CD1c-positive myeloid dendritic cell (primary cell): ENCODE results near the gene ZBTB7C.

Experiments
- DNase-seq: peaks from one replicate; pipeline ENCODE4 v3.0.0-alpha.2; 2016; ENCODE audit errors: extremely low spot score

The ZBTB7C gene

GRCh38 chr18:48164701-48165100, 244.5 kb downstream of the ZBTB7C start:
- no peak for DNase-seq

GRCh38 chr18:48164116-48164515, 245.1 kb downstream of the ZBTB7C start:
- no peak for DNase-seq

GRCh38 chr18:48163738-48164115, 245.5 kb downstream of the ZBTB7C start:
- DNase-seq: no peak

GRCh38 chr18:48162956-48163737, 246.0 kb downstream of the ZBTB7C start:
- DNase-seq: no peak

GRCh38 chr18:48161911-48162698, 247.1 kb downstream of the ZBTB7C start:
- no peak for DNase-seq

GRCh38 chr18:48161191-48161910, 247.8 kb downstream of the ZBTB7C start:
- DNase-seq: peak; percentile 82

DNA sequence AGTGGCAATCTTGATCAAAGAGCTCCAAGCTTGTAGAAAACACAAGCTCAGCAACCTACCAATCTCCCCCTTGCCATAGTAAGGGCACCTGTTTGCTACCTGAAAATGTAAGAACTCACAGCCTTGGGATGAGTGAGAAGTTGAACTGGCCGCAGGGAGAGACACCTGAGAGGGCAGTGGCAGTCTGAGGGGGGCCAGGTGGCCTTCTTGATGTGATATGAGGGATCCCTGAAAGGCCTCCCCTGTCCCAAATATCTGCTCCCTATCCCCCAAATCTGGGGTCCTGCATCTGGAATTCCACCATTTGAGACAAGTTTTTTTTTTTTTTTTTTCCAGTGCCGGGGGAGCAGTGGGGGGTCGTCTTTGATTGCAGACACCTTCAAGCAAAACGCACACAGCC, 248.6 kb downstream of the ZBTB7C start:
- no peak for DNase-seq

GRCh38 chr18:48159816-48160215, 249.4 kb downstream of the ZBTB7C start:
- no peak for DNase-seq

DNA sequence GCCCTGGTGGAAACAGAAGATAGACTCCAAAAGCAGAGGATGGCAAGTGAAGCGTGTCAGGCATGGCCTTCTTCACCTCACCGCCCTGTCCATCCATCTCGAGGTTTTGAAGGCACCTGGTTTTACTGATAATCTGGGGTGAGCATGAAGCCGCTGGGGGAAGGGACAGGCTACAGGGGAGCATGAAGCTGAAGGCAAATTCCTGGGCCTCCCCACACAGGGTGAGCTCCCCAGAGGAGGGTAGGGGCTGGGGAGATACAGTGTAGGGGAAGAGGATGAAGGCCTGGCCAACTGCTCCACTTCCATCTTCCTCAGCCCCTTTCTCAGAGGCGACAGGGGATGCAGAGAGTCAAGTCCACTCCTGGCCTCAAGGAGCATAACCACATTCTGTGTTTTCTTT, 250.5 kb downstream of the ZBTB7C start:
- DNase-seq: no peak

- no peak for DNase-seq
These were observed 251.2 kb downstream of the ZBTB7C start for GRCh38 chr18:48157956-48158355.

DNA sequence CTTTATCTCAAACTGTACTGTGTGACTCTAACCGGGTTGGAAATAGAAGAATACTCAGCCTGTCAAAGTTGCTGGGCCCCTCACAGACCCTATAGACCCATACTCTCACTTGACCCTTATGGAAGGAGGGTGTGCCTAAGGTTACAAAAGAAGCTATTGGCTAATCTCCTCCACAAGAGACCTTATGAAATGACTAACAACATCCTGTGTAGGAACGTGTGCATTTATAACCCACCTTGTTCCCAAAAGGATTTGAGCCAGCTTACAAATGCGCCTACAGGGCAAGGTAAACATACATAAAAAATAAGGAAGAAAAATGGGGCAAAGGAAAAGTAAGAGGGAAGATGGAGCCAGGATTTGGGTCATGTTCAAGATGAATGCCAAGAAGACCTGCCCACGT, 253.3 kb downstream of the ZBTB7C start:
- no peak for DNase-seq

DNA sequence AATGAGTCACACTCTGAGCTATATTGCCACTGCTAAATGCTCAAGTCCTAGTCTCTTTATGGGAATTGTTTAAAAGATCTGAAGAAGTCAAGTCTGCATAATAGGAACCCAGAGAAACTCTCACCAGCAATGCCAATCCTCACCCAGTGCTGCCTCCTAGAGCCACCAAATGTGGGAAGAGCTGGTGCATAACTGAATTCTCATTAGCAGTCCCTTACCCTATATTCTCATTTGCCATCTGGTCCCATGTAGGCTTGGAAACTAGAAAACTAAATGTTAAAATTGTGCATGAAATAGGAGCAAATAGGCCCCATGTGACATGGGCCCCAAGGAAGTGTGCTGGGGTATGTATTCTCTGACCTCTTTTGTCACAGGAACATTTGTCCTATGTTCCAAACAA, 254.4 kb downstream of the ZBTB7C start:
- no peak for DNase-seq

DNA sequence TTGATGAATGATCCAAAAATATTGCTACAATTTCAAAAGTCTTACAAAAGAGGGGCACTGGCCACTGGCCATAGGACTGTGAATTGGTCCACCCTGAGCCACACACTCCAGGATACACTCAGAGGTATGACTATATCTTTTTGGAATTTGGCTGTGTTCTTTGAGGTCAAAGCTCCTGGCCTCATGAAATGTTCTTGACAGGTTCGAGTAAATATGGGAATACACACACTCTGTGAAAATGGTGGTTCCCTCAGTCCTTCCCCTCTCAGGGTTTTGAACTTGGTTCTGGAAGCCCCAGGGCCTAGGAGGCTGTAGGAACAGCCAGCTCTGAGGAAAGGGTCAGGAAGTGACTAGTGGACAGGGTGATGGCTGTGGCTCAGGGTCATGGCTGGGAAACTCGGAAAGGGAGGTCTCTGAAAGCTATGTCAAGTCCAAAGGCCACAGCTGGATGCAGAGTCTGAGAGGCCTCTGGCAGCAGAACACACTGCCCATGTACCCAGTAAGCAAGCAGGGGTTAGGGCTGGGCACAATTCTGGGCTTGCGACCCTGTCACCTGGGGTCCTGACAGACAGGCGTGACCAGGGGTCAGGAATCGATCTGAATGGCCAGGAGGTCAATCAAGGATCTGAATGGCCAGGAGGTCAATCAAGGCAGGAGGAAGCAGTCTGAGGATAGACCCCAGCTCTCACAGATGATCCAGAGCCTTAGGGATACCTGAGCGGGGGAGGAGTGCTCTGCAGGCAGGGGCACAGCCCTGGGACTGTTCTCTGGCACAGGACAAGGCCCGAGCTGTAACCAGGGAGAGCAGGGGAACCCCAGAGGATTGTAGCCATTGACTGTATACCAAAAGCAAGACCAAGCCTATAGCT, 255.3 kb downstream of the ZBTB7C start:
- no peak for DNase-seq

DNA sequence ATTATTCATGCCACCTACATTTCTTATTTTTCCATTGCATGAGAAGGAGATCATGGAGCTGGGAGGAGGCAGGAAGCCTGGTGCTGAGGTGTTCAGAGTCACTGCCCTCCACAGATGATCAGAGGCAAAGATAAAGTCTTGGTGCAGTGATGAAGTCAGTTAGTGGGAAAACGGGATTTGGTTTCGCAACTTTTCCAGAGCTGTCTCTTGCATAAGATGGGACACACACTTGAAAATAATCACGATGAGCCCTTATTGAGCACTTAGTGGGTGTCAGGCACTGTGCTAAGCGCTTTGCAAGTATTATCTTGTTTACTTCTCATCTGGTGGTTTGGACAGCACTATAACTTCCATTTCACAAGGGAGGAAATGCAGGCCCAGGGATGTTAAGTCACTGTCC, 256.6 kb downstream of the ZBTB7C start:
- no peak for DNase-seq

DNA sequence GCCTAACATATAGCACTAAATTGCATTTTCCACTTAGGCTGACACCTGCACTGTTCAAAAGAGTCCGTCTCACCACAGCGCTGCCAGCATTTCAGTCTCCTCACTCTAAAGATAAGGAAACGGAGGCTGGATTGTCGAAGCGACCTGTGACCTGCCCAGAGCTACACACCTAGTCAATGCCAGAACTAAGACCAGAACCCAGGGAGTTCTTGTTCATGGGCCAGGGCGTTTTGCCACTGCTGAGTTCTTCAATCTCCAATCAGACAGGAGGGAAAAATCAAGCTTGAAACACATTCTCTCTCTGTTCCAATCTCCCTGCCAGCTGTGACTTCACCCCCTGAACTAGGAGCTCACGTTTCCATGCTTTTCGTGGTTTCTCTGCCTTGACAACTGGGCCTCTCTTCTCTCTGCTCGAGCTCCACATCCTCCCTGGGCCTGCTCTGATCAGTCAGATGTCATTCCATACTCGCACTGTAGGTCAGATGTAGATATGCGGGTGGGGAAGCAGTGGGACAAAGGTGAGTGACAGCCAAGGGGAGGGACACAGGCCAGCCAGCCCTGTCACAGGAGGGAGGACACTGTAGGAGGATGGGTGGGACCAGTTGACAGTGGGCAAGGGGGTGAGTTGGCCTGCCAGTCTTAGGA, 257.6 kb downstream of the ZBTB7C start:
- no peak for DNase-seq

GRCh38 chr18:48149020-48149685, 260.0 kb downstream of the ZBTB7C start:
- DNase-seq: no peak

DNA sequence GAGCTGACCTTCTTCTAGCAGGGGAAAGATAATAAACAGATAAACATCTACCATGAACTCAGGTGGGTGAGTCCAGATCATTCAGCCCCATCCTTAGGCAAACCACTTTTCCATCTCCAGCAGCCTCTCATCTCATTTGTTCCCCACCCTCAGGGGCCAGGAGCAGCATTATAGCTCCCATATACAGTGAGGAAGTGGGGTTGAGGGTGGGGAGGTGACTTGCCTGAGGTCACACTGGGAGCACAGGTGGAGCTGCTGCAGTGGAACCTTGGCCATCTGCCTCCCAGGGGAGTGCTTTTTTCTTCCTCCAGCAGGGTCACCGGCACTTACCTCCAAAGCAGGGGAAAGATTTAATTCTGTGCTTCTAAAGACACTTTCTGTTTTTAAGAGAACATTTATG, 266.2 kb downstream of the ZBTB7C start:
- no peak for DNase-seq

GRCh38 chr18:48142353-48142752, 266.8 kb downstream of the ZBTB7C start:
- no peak for DNase-seq

DNA sequence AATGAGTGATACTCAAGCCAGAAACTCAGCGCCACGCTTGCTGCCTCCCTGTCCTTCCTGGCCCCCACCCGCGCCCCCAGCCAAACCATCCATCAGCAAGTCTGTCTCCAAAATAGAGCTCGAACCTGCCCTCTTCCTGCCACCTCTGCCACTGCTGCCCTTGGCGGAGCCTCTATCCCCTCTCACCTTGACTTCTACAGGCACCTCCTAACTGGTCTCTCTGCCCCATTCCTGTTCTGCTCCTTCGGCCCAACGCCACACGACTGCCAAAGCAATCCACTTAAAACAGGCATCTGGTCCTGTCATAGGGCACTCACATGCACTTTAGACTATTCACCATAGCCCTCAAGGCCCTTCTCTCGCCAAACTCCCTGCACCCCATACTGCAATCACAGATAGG, 268.5 kb downstream of the ZBTB7C start:
- DNase-seq: no peak
